NCI-H1436 (cell line): Measurements from ENCODE around the gene CLASP2.
"Not testable (repeated sequence)": the region's sequence is repeated elsewhere in the genome, so short reads cannot be mapped to it uniquely, and the experiment has no call there.

Experiments used
- DNase-seq: peaks from one replicate; lab custom pipeline; 2025; lab: John Stamatoyannopoulos, UW

The CLASP2 gene

GRCh38 chr3:33543601-33544000 lies 174.5 kb downstream of the CLASP2 start:
- DNase-seq = no peak

DNA sequence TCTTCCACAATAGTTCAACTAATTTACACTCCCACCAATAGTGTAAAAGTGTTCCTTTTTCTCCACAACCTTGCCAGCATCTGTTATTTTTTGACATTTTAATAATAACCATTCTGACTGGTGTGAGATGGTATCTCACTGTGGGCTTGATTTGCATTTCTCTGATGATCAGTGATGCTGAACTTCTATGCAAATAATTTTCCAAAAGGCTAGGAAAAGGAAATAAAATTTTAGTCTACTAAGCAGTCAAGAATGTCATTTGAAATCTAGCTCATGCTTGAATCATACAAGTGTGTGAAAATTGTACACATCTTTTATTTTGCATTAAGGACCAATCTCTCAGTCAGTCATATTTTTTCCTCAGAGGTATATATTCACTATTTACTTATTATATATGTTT lies 176.1 kb downstream of the CLASP2 start:
- DNase-seq = no peak

DNA sequence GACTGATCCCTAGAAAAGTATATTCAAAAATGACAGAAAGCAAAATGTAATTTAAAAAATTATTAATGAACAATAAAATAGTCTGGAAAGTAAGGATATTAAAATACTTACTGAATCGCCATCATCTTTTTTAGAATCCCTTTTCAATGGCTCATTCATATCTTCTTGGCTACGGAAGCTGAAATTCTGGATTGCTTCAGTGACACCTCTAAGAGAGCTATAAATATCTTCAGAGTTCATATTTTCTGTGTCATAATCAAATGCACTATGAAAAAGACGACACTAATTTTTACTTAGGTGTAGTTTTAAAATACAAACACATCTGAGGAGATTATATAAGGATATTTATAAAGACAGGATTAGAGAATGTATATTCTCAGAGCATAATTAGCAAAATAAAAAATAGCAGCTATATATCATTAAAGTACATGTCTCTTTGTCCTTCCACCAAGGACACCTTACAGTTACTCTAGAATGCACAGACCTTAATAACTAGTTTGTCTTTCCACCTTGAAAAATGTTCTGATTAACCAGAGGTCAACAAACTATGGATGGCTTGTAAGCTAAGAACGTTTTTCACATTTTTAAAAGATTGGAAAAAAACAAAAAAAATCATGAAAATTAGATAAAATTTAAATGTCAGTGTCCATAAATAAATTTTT lies 179.2 kb downstream of the CLASP2 start:
- no peak for DNase-seq

DNA sequence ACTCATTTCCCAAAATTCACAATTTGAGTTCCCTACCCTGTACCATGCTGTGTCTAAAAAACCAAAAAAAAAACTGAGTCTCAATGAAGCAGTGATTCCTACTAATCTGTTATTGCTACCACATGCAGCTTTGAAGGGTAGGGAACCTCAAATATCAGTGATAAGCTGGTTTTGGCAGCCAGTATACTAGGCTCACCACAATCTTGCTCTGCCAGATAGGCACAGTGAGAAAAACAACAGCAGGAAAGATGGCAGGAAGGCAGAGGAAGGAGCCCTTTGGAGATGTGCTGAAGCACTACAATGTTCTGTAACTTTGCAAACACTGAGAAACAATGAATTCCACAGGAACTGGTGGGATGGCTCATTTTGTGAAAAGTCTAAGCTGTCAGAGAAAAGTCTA lies 180.9 kb downstream of the CLASP2 start:
- no peak for DNase-seq

DNA sequence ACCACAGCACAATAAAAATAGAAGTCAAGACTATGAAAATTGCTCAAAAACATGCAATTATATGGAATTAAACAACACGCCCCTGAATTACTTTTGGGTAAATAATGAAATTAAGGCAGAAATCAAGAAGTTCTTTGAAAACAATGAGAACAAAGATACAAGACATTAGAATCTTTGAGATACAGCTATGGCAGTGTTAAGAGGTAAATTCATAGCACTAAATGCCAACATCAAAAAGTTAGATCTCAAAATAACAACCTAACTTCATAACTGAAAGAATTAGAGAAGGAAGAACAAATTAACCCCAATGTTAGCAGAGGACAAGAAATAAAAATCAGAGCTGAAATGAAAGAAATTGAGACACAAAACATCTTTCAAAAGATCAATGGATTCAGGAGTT lies 191.3 kb downstream of the CLASP2 start:
- DNase-seq = no peak

DNA sequence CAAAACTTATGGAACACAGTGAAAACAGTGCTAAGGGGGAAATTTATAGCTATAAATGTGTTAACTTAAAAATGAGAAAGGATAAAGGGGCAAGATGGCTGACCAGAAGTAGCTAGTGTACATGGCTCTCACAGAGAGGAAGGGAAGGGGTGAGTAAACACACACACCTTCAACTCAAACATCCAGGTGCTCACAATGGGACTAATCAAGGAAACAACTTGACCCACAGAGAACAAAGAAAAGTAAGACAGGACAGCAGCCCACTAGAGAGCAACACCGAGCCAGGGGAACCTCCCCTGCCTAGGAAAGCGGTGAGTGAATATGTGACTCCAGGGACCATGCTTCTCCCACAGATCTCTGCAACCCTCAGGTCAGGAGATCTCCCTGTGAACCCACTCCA lies 192.8 kb downstream of the CLASP2 start:
- no peak for DNase-seq

GRCh38 chr3:33523093-33523667 lies 194.9 kb downstream of the CLASP2 start:
- no peak for DNase-seq

DNA sequence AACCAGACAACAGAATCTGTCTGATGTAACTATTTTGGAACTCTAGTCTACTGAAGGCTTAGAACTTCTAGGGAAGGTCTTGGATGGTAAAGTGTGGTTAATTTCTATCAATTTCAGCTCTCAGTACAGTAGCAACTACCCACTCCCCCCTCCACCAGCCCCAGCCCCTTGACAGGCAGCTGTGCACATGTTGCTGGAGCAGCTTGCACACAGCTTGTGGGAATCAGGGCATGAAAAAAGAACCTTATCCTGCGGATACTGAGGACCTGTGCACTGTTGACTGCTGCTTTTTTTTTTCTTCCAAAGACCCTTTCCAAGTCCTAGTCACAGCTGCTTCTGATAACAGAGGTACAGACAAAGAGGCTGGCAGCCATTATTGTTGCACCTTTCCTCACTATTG lies 196.3 kb downstream of the CLASP2 start:
- no peak for DNase-seq

DNA sequence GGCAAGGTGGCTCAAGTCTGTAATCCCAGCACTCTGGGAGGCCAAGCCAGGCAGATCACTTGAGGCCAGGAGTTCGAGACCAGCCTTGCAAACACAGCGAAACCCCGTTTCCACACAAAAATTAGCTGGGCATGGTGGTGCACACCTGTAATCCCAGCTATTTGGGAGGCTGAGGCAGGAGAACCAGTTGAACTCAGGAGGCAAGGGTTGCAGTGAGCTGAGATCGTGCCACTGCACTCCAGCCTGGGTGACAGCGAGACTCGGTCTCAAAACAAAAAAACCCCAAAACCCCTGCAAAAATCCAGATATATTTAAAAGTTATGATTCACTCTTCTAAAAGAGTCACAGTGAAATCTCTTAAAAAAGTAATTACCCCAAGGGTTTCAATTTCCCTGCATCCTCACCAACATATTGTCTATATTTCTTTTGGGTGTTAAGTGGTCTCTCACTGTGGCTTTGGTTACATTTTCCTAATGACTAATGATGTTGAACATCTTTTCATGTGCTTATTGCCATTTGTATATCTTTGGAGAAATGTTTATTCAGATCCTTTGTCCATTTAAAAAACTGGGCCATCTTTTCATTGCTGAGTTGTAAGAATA lies 204.7 kb downstream of the CLASP2 start:
- DNase-seq = no peak

DNA sequence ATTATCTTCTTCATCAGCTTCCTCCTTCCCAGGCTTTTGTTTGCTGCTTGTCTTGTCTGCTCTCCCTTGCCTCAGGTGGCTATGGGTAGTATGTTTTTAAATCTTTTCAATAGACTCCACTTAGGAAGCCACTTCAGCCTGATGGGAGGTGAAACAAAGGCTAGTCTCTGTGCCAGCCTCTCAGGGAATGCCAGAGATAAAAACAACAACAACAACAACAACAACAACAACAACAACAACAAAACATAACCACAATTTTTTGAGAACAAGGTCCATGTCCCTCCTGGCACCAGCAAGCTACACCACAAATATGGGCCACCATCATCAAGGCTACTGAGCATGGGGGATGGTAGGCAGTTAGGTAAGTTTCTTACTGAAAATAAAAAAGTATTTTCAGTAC lies 213.0 kb downstream of the CLASP2 start:
- no peak for DNase-seq

DNA sequence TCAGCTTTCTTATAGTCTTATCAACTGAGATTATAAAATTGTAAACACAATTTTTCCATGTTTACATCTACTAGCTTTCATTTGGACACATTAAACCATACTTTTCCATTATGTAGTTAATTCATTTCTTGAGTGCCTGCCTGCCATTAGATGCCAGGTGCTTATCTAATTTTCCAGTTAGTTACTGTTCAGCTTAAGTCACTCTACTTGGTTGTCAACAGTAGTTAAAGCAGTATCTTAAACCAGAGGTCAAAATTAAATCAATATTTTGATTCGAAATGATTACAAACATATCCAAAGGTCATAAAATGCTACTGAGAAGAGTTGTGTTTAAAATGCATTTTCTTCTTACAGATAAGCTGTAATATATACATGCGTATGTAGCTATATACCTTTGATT lies 221.6 kb downstream of the CLASP2 start:
- DNase-seq = no peak

GRCh38 chr3:33491721-33492120 lies 226.3 kb downstream of the CLASP2 start:
- DNase-seq = no peak

GRCh38 chr3:33490641-33491241 lies 227.3 kb downstream of the CLASP2 start:
- DNase-seq = peak; percentile 1

DNA sequence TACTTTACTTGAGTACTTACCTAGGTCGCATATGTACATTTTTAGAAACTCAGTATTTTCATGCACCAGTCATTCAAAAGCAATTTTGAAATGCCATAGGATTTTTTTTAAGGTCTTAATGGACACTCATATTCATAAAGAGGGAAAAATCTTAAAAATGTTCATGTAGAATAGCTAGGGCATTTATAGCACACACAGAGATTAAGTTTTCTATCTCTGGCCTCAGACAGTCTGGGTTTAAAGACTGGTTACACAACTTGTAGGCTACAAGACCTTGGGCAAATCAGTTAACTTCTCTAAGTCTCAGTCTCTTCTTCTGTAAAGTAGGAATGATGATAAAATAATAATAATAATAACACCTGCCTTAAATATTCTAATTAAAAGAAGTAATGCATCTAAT lies 229.4 kb downstream of the CLASP2 start:
- DNase-seq = no peak

DNA sequence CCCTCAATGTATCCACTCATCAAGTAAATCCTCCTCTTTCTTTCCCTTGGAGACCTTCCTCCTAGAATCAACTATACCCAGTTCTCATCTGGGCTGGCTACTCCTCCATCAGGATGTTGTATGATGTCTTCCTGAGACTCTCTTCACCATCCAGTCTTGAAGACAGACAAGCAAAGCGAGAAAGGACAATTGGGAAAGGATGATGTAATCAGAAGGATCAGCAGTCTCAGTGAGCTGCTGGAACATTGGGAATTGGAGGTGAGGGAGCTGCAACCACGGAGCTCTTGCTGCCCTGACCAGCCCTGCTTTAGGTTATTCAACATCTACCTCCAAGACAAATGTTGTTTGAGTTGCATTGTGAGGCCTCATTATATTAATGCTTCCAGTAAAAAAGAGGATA lies 229.8 kb downstream of the CLASP2 start:
- no peak for DNase-seq

GRCh38 chr3:33482111-33482521 lies 235.9 kb downstream of the CLASP2 start:
- DNase-seq = no peak

- no peak for DNase-seq
Measured at GRCh38 chr3:33474896-33475295, 243.2 kb downstream of the CLASP2 start.

- DNase-seq = no peak
Measured at GRCh38 chr3:33473813-33474212, 244.2 kb downstream of the CLASP2 start.

GRCh38 chr3:33467786-33468185 lies 250.3 kb downstream of the CLASP2 start:
- no peak for DNase-seq

DNA sequence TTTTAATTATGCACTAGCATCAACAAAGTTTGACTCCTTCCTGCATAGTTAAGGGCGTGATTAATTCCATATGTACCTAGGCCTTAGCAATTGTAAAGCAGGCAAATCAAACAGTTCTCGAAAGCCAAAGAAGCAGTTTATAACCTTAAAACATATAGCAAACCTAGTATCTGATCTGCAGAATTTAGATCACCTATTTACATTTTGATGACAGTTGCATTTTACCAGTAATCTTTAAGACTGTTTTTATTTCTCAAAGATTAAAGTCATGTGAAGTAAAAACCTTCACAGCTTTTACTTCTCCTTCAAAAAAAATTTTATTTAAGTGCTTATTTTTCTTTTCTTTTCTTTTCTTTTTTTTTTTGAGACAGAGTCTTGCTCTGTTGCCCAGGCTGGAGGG lies 257.0 kb downstream of the CLASP2 start:
- DNase-seq = no peak

GRCh38 chr3:33459577-33459976 lies 258.5 kb downstream of the CLASP2 start:
- not testable (repeated sequence) for DNase-seq

- no peak for DNase-seq
Measured at GRCh38 chr3:33458446-33458845, 259.6 kb downstream of the CLASP2 start.

- DNase-seq = no peak
Measured at GRCh38 chr3:33456756-33457155, 261.3 kb downstream of the CLASP2 start.
